Mucosa of descending colon (tissue), 3 donors: ENCODE measurements around the gene ZNF530. TPM values are rescaled to one million over a fixed set of nuclear protein-coding genes. Genes with fewer than 3 reads are reported as not detected.
A peak's percentile ranks its signal among the peaks of the same experiment; 100 is the strongest.

Experiments
- ATAC-seq: fragments of 200-7000 bp; cut with Tn5 transposase; one replicate; pipeline ENCODE4 v1.9.1; 2020; ENCODE audit warnings: mild to moderate bottlenecking, moderate library complexity
- DNase-seq, 3 donors: peaks; one replicate each; pipeline ENCODE4 v3.0.0-alpha.2; 2020
- H3K36me3 ChIP-seq: fragments of 200-600 bp; one replicate; pipeline ENCODE4 v1.8.0; 2021; ENCODE audit warnings: low read depth, mild to moderate bottlenecking
- H3K4me1 ChIP-seq: fragments of 200-600 bp; one replicate; pipeline ENCODE4 v1.8.0; 2021; ENCODE audit warnings: low read depth, mild to moderate bottlenecking
- H3K4me3 ChIP-seq: fragments of 200-600 bp; one replicate; pipeline ENCODE4 v1.8.0; 2021; ENCODE audit warnings: mild to moderate bottlenecking
- H3K9me3 ChIP-seq: fragments of 200-600 bp; one replicate; pipeline ENCODE4 v1.8.0; 2021; ENCODE audit warnings: mild to moderate bottlenecking
- CTCF ChIP-seq: fragments of 200-600 bp; IDR thresholded peaks from one replicate; pipeline ENCODE4 v1.8.0; 2022; ENCODE audit warnings: antibody characterized with exemption, mild to moderate bottlenecking
- intact Hi-C, 2 donors: fragments of 100-400 bp; cut with DNase I in 1 of 2; cut with micrococcal nuclease in 1 of 2; formaldehyde crosslinking; loops; one replicate each; pipeline versions ENCODE4 v1.11.0 to v1.11.1; 2022; cut with DNase I, micrococcal nuclease
- total RNA-seq, 3 donors: library from RNA; stranded (reverse); fragmentation: NEBNext Ultra II Directional in 2 of 3; extraction: Animal tissue kit (Norgen Biotek cat#: 25700) in 2 of 3; gene quantifications; one replicate each; pipeline versions ENCODE4 v1.2.1 to v1.2.4, GENCODE V29; 2021 to 2023
- donor health status: DM: no; HTN: no; CAD: no; lungs with moderate emphysema.
- donor health status: DM: no; HTN: no; CAD: no.
- donor health status: DM: no; HTN: yes; CAD: no.

The ZNF530 gene
- total RNA-seq, 3 donors from 2014 or later = 1.7 to 3.1 (median 2.3) TPM

GRCh38 chr19:57587529-57587928 is 12.2 kb upstream of the ZNF530 start:
- no peak for ATAC-seq
- H3K4me3 ChIP-seq = no peak overlapping the region
- no peaks in the 10 kb centered on the region for H3K4me1 ChIP-seq
- no peak for DNase-seq
- no peaks in the 10 kb centered on the region for H3K36me3 ChIP-seq
- TF ChIP-seq CTCF = no peak
- peaks cover 84% of the 10 kb centered on the region for H3K9me3 ChIP-seq
- intact Hi-C loops = no loop called here

- Histone ChIP-seq H3K4me1 (peaks cover 8% of the 10 kb centered on the region), H3K36me3 (no peaks in the 10 kb centered on the region), H3K4me3 (peak overlapping the region; percentile 31), H3K9me3 (peaks cover 35% of the 10 kb centered on the region)
- intact Hi-C loops = no loop called here
- no peak for DNase-seq
- ATAC-seq = no peak
- no peak for TF ChIP-seq CTCF
Observed at GRCh38 chr19:57599377-57599760, 316 bp upstream of the ZNF530 start.

GRCh38 chr19:57606931-57607330 is 7.2 kb downstream of the ZNF530 start:
- H3K9me3 ChIP-seq = peaks cover 86% of the 10 kb centered on the region
- ATAC-seq (no peak), DNase-seq (no peak)
- no peak overlapping the region for H3K4me3 ChIP-seq
- peaks cover 3% of the 10 kb centered on the region for H3K36me3 ChIP-seq
- intact Hi-C loops = no loop called here
- no peaks in the 10 kb centered on the region for H3K4me1 ChIP-seq
- no peak for TF ChIP-seq CTCF

DNA sequence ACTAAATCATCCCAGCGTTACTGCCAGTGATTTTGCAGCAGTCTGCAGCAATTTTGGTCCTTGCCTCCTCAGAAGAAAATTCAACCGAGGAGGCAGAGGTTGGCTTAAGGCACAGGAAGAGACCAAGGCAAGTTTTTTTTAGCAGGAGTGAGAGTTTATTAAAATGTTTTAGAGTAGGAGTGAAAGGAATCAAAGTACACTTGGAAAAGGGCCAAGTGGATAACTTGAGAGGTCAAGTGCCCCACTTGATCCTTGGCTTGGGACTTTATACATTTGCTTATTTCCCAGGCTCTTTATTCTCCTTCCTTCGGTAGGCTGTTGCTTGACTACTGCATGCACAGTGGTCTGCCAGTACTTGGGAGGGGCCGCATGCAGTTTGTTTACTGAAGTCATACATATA is 11.4 kb downstream of the ZNF530 start:
- TF ChIP-seq CTCF = no peak
- Histone ChIP-seq H3K9me3 (peaks cover 60% of the 10 kb centered on the region), H3K36me3 (no peaks in the 10 kb centered on the region), H3K4me3 (no peak overlapping the region), H3K4me1 (peaks cover 6% of the 10 kb centered on the region)
- ATAC-seq (no peak), DNase-seq (no peak)
- intact Hi-C loops = no loop called here

GRCh38 chr19:57613941-57614743 is 14.5 kb downstream of the ZNF530 start, which contains the start of gene ZNF134:
Gene ZNF134 (plus strand): TSS chr19:57614242. CDS start chr19:57619469, 5,227 bp downstream.
- DNase-seq = peak; percentile 93 to 97 (median 95)
- intact Hi-C loops = no loop called here
- peaks cover 61% of the 10 kb centered on the region for H3K9me3 ChIP-seq
- H3K4me1 ChIP-seq = peaks cover 6% of the 10 kb centered on the region
- peaks cover 6% of the 10 kb centered on the region for H3K36me3 ChIP-seq
- H3K4me3 ChIP-seq = peak within 1 kb of the TSS; percentile 95
- TF ChIP-seq CTCF = no peak
- ATAC-seq = peak; percentile 100
